Thoracic aorta (tissue), 2 donors: ENCODE data around the gene MYO1E. TPM values are rescaled to one million over a fixed set of nuclear protein-coding genes. Genes with fewer than 3 reads are reported as not detected.
A peak's percentile ranks its signal among the peaks of the same experiment; 100 is the strongest.

ENCODE experiments used
- ATAC-seq: fragments of 150-250 bp; one replicate; pipeline ENCODE4 v1.8.0; 2017; ENCODE audit warnings: low read depth; ENCODE audit not compliant: insufficient number of reproducible peaks, low FRiP score
- DNase-seq: peaks from one replicate; pipeline ENCODE4 v3.0.0-alpha.2; 2020; ENCODE audit warnings: low spot score
- H3K27ac ChIP-seq, 2 donors: fragments of 200-600 bp; sonication (generic); 1 replicate in 1 of 2; 2 replicates in 1 of 2; pipeline ENCODE4 v1.5.1; 2016; ENCODE audit warnings: mild to moderate bottlenecking in 2 of 2, moderate library complexity in 2 of 2
- H3K27me3 ChIP-seq: fragments of 200-600 bp; sonication (generic); replicated peaks from 2 replicates; pipeline ENCODE4 v1.6.0; 2016; ENCODE audit warnings: mild to moderate bottlenecking; ENCODE audit not compliant: insufficient read depth
- H3K36me3 ChIP-seq: fragments of 200-600 bp; sonication (generic); one replicate; pipeline ENCODE4 v1.5.1; 2016
- H3K4me1 ChIP-seq, 2 donors: fragments of 200-600 bp; sonication (generic); 1 replicate in 1 of 2; 2 replicates in 1 of 2; pipeline versions ENCODE4 v1.5.1 to v1.6.0; 2016; ENCODE audit warnings: low read depth in 2 of 2, mild to moderate bottlenecking in 1 of 2; ENCODE audit not compliant: control insufficient read depth in 1 of 2
- H3K4me3 ChIP-seq: fragments of 200-600 bp; sonication (generic); 2 replicates; pipeline ENCODE4 v1.5.1; 2016; ENCODE audit warnings: mild to moderate bottlenecking
- H3K9me3 ChIP-seq: fragments of 200-600 bp; sonication (generic); 2 replicates; pipeline ENCODE4 v1.5.1; 2016
- total RNA-seq, 2 donors: library from RNA; depleted of rRNA; stranded (reverse); fragments of >200 nt; gene quantifications; one replicate each; pipeline versions ENCODE4 v1.1.0 to v1.2.3, GENCODE V29; 2016
- TF ChIP-seq, protein P1 (sequence below): fragments of 200-600 bp; sonication (generic); IDR thresholded peaks from one replicate; pipeline ENCODE4 v1.5.1; 2019; ENCODE audit warnings: antibody characterized with exemption

Gene MYO1E
- total RNA-seq, 2 donors from 2014 or later: 56.2 to 121 TPM

DNA sequence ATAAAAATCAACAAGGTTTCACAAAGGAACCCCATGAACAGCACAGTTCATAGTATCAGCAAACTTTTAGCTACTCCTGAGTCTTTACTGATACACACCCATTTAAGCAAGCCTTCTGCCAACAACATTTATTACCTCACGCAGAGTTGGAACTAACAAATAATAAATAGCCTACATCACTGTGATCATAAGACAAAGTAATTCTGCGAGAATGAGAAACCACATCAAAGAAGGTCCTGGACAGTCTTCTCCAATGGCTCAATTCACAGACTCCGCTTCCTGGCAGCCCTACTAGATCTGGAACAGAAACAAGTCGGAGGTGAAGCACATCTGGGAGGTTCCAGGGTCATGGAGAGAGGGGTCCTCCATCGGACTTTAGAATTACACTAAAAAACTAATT, 129.0 kb downstream of the MYO1E start:
- Histone ChIP-seq H3K4me3 (no peak overlapping the region), H3K9me3 (no peaks in the 10 kb centered on the region), H3K27ac (no peak overlapping the region), H3K36me3 (no peaks in the 10 kb centered on the region), H3K27me3 (no peaks in the 10 kb centered on the region), H3K4me1 (peaks cover 0 to 16% of the 10 kb centered on the region in 2 donors)
- DNase-seq (no peak), ATAC-seq (no peak)
- TF ChIP-seq, protein P1, sequence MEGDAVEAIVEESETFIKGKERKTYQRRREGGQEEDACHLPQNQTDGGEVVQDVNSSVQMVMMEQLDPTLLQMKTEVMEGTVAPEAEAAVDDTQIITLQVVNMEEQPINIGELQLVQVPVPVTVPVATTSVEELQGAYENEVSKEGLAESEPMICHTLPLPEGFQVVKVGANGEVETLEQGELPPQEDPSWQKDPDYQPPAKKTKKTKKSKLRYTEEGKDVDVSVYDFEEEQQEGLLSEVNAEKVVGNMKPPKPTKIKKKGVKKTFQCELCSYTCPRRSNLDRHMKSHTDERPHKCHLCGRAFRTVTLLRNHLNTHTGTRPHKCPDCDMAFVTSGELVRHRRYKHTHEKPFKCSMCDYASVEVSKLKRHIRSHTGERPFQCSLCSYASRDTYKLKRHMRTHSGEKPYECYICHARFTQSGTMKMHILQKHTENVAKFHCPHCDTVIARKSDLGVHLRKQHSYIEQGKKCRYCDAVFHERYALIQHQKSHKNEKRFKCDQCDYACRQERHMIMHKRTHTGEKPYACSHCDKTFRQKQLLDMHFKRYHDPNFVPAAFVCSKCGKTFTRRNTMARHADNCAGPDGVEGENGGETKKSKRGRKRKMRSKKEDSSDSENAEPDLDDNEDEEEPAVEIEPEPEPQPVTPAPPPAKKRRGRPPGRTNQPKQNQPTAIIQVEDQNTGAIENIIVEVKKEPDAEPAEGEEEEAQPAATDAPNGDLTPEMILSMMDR: no peak

DNA sequence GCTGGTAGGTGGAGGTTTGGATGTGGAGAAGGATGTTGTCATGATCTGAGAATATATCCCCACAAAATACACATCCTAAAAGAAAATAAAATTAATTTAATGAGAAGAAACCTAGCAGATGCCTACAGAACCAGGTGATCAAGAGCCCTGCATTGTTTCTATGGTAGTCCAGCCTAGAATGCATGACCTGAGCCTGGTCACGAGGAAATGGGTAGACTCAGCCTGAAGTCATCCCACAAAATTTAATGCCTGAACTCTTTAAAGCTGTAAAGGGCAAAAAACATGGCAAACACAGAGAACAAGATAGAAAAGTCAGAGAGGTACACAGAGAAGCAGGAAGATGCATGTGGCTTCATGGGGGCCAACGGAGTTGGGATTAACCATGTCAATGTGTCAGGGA, 130.0 kb downstream of the MYO1E start:
- TF ChIP-seq, protein P1: no peak
- ATAC-seq (no peak), DNase-seq (no peak)
- Histone ChIP-seq H3K4me1 (peaks cover 4 to 22% of the 10 kb centered on the region in 2 donors), H3K4me3 (no peak overlapping the region), H3K9me3 (no peaks in the 10 kb centered on the region), H3K27ac (no peak overlapping the region), H3K36me3 (no peaks in the 10 kb centered on the region), H3K27me3 (no peaks in the 10 kb centered on the region)

DNA sequence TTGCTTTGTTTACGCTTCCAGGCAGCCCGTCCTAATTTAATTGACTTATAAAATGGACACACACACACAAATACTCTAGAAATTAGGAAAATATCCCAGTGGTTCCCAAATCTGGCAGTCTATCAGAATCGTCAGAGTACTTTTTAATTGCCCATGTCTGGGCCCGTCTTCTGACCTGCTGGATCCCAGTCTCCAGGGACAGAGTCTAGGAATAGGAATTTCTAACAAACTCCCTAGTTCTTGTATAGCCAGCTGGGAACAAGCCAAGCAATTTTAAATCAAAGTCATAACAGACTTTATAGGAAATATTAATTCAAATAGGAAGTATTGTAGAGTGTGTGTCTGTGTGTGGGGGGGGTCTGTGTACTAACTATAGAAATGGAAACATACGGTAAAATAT, 132.6 kb downstream of the MYO1E start:
- Histone ChIP-seq H3K9me3 (no peaks in the 10 kb centered on the region), H3K27ac (no peak overlapping the region), H3K27me3 (no peaks in the 10 kb centered on the region), H3K36me3 (no peaks in the 10 kb centered on the region), H3K4me3 (no peak overlapping the region), H3K4me1 (peaks cover 16 to 36% of the 10 kb centered on the region in 2 donors)
- TF ChIP-seq, protein P1: no peak
- ATAC-seq: no peak
- no peak for DNase-seq

DNA sequence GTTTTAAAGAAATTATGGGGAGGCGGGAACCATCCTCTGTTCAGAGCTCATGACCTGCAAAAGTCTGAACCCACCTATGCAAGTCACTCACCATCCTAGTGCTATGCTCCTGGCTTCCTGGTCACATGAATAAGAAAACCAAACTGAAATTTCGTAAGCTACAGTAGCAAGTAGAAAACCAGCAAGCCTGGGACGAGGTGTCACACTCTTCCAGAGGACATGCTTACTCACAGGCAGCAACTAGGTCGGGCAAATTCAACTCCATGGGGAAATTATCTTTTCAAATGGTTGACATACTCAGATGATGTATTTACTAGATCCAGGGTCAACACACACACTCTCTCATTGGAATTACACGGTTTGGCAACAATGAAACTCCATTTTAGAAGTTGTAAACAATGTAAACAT, 134.7 kb downstream of the MYO1E start:
- no peaks in the 10 kb centered on the region for H3K36me3 ChIP-seq
- H3K4me3 ChIP-seq: no peak overlapping the region
- H3K4me1 ChIP-seq: peaks cover 19 to 39% of the 10 kb centered on the region in 2 donors
- TF ChIP-seq, protein P1: no peak
- ATAC-seq: no peak
- H3K27ac ChIP-seq: peak overlapping the region; percentile 4 to 64
- H3K27me3 ChIP-seq: no peaks in the 10 kb centered on the region
- DNase-seq: no peak
- H3K9me3 ChIP-seq: no peaks in the 10 kb centered on the region

DNA sequence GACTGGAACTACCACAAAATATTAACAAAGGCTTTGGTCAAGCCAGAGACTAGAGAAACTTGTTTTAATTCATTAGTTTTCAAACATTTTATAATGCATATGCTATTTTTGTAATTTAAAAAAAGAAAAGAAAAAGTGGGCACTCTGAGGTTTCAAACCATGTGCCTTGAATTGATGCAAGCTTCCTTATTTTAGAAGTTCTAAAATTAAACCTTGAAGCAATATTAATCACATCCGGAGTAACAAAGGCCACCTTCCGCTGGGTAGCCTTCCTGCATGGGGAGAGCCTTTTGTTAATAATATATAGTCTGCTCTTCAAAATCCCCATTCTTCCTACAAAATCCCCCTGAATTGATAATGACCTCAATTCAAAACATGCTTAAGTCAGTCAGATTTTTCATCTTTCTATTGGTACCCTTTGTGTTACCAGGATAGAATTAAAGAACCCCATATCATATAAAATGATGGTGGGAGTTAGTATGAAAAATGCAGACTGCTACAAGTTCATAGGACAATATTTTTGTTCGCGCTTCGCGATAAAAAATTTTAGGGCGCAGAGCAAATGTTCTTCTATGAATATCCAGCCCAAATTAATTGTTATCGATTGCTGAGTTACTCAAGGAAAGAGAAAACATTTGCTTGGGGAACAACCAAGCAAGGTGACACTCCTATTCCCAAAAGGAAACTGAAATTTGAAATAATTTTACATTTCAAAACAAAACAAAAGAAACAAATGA, 135.4 kb downstream of the MYO1E start:
- no peaks in the 10 kb centered on the region for H3K27me3 ChIP-seq
- no peak for ATAC-seq
- H3K27ac ChIP-seq: peak overlapping the region; percentile 4 to 64
- no peaks in the 10 kb centered on the region for H3K36me3 ChIP-seq
- peaks cover 23 to 46% of the 10 kb centered on the region in 2 donors for H3K4me1 ChIP-seq
- H3K9me3 ChIP-seq: no peaks in the 10 kb centered on the region
- TF ChIP-seq, protein P1: no peak
- H3K4me3 ChIP-seq: no peak overlapping the region
- DNase-seq: no peak
